ENCODE measurements around the gene SLC6A20. TPM values are rescaled to one million over a fixed set of nuclear protein-coding genes. Genes with fewer than 3 reads are reported as not detected.

Gene SLC6A20
- total RNA-seq, 4 donors from 2014 or later: 2.6 TPM; not detected in 3

DNA sequence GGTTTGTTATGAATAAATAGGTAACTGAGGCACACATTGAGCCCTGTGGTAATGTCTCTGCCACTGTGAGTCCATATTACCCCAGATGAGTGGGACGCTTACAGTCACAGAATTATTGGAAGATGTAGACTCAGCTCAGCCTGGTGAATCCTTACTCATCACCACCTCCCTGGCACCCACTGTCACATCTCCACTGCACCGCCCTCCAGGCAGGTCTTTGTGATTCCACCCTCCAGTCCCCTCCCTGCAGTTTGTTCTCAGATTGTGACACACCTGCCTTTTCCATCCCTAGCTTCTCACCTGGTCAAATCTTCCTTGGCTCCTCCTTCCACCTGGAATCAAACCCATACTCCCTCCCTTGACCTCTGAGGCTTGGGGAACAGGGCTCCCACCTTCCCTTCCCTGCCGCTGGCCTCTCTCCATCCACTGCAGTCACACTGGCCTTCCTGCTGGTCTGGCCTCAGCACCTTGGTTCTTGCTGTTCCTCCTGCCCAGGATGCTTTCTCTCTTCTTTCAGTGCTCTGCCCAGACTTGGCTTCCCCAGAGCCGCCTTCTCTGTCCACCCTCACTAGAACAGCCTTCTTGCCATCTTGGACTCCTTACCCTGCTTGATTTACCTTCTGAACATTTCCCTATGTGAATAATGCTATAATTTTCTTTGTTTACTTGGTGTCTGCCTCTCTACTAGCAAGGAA is 9.4 kb downstream of the SLC6A20 start:
- H3K27ac ChIP-seq: no peak overlapping the region
- no peak overlapping the region for H3K4me3 ChIP-seq
- no peaks in the 10 kb centered on the region for H3K27me3 ChIP-seq
- TF ChIP-seq, protein P1, sequence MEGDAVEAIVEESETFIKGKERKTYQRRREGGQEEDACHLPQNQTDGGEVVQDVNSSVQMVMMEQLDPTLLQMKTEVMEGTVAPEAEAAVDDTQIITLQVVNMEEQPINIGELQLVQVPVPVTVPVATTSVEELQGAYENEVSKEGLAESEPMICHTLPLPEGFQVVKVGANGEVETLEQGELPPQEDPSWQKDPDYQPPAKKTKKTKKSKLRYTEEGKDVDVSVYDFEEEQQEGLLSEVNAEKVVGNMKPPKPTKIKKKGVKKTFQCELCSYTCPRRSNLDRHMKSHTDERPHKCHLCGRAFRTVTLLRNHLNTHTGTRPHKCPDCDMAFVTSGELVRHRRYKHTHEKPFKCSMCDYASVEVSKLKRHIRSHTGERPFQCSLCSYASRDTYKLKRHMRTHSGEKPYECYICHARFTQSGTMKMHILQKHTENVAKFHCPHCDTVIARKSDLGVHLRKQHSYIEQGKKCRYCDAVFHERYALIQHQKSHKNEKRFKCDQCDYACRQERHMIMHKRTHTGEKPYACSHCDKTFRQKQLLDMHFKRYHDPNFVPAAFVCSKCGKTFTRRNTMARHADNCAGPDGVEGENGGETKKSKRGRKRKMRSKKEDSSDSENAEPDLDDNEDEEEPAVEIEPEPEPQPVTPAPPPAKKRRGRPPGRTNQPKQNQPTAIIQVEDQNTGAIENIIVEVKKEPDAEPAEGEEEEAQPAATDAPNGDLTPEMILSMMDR (IDR thresholded peaks at IDR 0.05): no peak
- TF ChIP-seq POLR2A (IDR thresholded peaks at IDR 0.05): no peak
- no peaks in the 10 kb centered on the region for H3K9me3 ChIP-seq
- no peaks in the 10 kb centered on the region for H3K4me1 ChIP-seq
- no peak for DNase-seq
- intact Hi-C loops (cut with DNase I; ENCODE audit: low total_unique reads): no loop called here
- no peaks in the 10 kb centered on the region for H3K36me3 ChIP-seq

DNA sequence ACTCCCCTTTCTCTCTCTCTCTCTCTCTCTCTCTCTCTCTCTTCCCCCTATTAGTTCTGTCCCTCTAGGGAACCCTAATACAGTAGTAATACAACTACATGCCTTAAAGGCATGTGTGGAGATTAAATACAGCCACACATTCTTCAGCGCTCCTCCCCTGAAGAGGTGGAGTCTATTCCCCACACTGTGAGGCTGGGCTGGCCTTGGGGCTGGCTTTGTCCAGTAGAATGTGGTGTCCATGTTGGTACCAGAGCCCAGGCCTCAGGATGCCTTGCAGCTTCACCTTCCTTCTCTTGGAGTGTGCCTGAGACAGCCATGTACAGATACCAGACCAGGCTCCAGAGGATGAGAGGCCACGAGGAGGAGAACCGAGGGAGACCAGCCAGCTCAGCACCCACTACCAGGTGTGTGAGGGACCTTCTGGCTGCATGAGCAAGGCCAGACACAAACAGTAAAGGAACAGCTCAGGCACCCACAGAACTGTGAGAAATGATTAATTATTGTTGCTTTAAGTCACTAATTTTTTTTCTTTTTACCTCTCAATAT is 10.7 kb downstream of the SLC6A20 start:
- no peak overlapping the region for H3K4me3 ChIP-seq
- H3K27ac ChIP-seq: no peak overlapping the region
- H3K4me1 ChIP-seq: no peaks in the 10 kb centered on the region
- TF ChIP-seq POLR2A (IDR thresholded peaks at IDR 0.05): no peak
- TF ChIP-seq, protein P1 (IDR thresholded peaks at IDR 0.05): no peak
- H3K27me3 ChIP-seq: no peaks in the 10 kb centered on the region
- DNase-seq: no peak
- intact Hi-C loops (cut with DNase I; ENCODE audit: low total_unique reads): no loop called here
- no peaks in the 10 kb centered on the region for H3K9me3 ChIP-seq
- H3K36me3 ChIP-seq: no peaks in the 10 kb centered on the region

DNA sequence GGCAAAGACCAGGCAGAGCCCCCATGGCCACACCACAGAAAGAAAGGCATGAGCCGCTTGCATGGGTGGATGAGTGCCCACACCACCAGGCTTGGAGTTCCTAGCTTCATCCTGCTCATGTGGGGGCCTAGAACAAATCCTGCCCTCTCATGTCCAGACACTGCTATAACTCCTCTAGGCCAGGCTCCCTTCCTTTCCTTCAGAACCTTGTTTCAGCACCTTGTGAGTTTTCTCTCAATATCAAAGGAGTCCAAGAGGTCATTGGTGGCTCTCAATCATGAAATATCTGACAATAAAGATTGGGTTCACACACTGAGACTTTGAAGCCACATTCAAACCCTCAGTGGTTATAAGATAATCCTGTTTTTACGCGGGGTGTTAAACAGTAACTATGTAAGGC is 12.7 kb downstream of the SLC6A20 start:
- intact Hi-C loops (cut with DNase I; ENCODE audit: low total_unique reads): no loop called here
- TF ChIP-seq, protein P1 (IDR thresholded peaks at IDR 0.05): no peak
- no peak for TF ChIP-seq POLR2A (IDR thresholded peaks at IDR 0.05)
- Histone ChIP-seq H3K27me3 (no peaks in the 10 kb centered on the region), H3K27ac (no peak overlapping the region), H3K4me1 (no peaks in the 10 kb centered on the region), H3K36me3 (no peaks in the 10 kb centered on the region), H3K4me3 (no peak overlapping the region), H3K9me3 (no peaks in the 10 kb centered on the region)
- DNase-seq: no peak

DNA sequence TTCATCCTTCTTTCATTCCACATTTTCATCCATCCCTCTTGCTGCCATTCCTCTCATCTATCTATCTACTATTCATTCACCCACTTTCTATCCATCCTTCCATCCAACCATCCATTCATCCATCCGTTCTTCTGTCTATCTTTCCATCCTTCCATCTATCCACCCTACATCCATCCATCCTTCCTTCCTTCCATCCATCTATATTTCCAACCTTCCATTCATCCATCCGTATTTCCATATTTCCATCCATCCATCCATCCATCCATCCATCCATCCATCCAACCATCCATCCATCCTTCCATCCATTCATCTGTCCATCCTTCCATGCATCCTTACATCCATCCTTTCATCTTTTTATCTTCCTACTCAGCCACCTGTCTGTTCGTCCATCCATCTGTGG is 14.0 kb downstream of the SLC6A20 start:
- Histone ChIP-seq H3K9me3 (no peaks in the 10 kb centered on the region), H3K4me1 (no peaks in the 10 kb centered on the region), H3K4me3 (no peak overlapping the region), H3K27ac (no peak overlapping the region), H3K36me3 (no peaks in the 10 kb centered on the region), H3K27me3 (no peaks in the 10 kb centered on the region)
- DNase-seq: no peak
- intact Hi-C loops (cut with DNase I; ENCODE audit: low total_unique reads): no loop called here
- no peak for TF ChIP-seq POLR2A (IDR thresholded peaks at IDR 0.05)
- TF ChIP-seq, protein P1 (IDR thresholded peaks at IDR 0.05): no peak

DNA sequence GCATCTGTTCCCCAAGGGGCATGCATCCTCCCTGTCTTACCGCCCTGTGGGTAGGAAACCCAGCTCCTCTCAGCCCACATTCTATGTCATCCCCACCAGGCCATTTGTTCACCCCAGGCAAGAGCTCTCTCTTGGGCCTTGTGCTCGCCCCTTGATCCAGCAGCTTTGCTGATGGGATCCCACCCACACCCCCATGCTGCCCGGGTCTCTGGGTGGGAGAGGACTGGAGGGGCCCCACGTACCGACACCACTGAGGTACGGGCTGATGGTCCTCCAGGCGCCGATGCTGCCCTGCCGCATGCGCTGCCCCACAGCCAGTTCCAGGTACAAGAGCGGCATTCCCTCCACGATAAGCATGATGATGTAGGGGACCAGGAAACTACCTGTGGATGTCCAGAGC is 14.5 kb downstream of the SLC6A20 start:
- Histone ChIP-seq H3K27me3 (no peaks in the 10 kb centered on the region), H3K27ac (no peak overlapping the region), H3K4me3 (no peak overlapping the region), H3K4me1 (no peaks in the 10 kb centered on the region), H3K36me3 (no peaks in the 10 kb centered on the region), H3K9me3 (no peaks in the 10 kb centered on the region)
- intact Hi-C loops (cut with DNase I; ENCODE audit: low total_unique reads): no loop called here
- DNase-seq: no peak
- TF ChIP-seq, protein P1 (IDR thresholded peaks at IDR 0.05): no peak
- TF ChIP-seq POLR2A (IDR thresholded peaks at IDR 0.05): no peak
